HG02610 (cell line): Measurements from ENCODE around the gene MDM2.
A peak's percentile ranks its signal among the peaks of the same experiment; 100 is the strongest.

ENCODE experiments used
- ATAC-seq: cut with Tn5 transposase; IDR thresholded peaks from one replicate; pipeline ENCODE4 v1.9.1; 2021; ENCODE audit warnings: mild to moderate bottlenecking, moderate library complexity; ENCODE audit not compliant: unreplicated experiment

MDM2 gene

DNA sequence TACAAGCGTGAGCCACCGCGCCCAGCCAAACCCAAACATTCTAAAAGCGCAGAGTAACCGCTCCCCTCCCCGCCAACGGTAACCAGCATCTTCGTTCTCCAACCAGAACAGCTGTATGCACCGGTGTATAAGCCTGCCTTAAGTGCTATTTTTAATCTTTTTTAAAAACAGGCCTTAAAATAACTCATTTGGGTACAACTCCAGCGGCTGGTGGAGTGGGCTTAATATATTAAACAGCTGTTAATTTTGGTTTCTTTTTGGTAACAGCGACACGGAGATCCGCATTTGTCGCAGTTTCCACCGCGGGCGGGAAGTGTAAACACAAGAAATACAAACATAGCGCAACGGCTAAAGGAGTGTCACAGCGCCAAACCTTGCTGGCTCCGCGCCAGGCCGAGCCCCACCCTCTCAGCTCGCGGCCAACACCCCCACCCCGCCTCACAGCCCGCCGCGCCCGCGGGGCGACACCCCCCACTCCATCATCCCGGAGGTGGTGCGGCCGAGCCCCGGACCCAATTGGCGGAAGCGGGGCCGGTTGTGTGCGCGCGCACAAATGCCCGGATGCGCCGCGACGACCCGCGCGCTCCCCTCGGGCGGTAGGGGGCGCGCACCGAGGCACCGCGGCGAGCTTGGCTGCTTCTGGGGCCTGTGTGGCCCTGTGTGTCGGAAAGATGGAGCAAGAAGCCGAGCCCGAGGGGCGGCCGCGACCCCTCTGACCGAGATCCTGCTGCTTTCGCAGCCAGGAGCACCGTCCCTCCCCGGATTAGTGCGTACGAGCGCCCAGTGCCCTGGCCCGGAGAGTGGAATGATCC is at the start of gene MDM2:
Gene MDM2 (plus strand): TSS at position 602 of the 812 bp plus-strand sequence. CDS start 301 bp downstream, outside the sequence.
- ATAC-seq = peak; percentile 67

- no peak for ATAC-seq
Observed at GRCh38 chr12:68759852-68760251, 48.1 kb upstream of the MDM2 start.

DNA sequence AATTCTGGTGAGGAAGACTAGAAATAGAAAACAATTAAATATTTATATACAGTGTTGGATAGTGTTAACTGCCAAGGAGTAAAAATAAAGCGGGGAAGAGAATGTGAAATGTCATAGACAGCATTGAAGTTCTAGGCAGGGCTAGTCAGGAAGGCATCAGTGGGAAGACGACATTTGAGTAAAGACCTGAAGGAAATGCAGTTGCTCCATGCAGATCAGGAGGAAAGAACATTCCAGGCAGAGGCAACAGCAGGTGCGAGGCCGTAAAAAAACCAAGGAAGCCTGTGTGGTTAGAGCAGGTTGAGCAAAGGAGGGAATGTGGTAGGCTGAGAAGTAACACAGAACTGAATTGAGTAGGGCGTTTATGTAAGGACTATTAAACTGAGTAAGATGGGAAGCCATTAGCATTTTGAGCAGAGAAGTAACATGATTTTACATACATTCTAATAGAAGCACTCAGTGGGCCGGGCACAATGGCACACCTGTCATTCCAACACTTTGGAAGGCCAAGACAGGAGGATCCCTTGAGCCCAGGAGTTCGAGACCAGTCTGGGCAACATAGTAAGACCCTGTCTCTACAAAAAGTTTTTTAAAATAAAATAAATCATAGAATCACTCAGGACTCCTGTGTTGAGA is 47.1 kb upstream of the MDM2 start:
- ATAC-seq = no peak

- no peak for ATAC-seq
Observed at GRCh38 chr12:68761442-68761812, 46.5 kb upstream of the MDM2 start.

DNA sequence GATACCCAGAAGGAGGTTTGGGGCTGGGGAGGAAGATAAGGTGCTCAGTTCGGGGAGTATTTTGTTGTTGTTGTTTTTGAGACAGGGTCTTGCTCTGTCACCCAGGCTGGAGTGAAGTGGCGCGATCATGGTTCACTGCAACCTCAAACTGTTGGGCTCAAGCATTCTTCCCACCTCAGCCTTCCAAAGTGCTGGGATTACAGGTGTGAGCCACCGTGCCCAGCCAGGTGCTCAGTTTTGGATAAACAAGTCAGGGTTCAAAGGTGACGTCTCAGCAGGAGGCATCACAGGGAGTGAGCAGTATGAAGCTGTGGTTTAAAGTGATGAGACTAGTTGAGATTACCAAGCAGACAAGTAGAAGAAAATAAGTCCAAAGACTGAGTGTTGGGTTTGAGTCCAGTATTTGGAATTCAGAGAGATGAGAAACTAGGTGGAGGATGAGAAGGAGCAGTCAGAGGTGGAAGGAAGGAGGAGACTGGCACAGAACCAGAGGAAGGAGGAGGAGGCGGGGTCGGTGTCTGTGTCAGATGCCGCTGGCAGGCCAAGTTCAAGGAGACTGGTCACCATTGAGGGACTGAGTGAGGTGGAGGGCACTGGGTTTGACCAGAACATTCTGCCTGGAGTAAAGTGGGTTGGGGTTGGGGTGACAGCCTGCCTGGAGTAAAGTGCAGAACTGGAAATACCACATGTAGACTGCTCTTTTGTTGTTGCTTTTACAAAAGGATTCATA is 45.9 kb upstream of the MDM2 start:
- no peak for ATAC-seq

GRCh38 chr12:68762691-68763090 is 45.3 kb upstream of the MDM2 start:
- no peak for ATAC-seq

DNA sequence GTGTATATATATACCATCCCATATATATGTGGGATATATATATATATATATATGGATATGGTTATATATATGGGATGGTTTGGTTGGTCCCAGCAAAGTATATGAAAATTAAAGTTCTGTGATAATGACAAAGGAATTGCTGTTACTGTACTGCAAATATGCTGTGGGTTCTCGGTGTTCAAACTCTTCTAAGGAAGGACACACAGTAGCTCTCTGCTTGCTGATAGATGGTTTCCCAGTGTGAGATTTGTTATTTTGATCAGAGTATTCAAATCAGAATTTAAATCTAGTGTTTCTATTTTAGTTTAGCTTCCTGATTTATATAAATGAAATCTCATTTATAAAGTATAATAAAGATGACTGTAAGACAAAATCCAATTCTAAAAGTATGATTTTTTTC is 42.3 kb upstream of the MDM2 start:
- ATAC-seq = no peak

GRCh38 chr12:68766646-68767045 is 41.3 kb upstream of the MDM2 start:
- ATAC-seq = no peak

- ATAC-seq = no peak
Observed at GRCh38 chr12:68767191-68767590, 40.8 kb upstream of the MDM2 start.

DNA sequence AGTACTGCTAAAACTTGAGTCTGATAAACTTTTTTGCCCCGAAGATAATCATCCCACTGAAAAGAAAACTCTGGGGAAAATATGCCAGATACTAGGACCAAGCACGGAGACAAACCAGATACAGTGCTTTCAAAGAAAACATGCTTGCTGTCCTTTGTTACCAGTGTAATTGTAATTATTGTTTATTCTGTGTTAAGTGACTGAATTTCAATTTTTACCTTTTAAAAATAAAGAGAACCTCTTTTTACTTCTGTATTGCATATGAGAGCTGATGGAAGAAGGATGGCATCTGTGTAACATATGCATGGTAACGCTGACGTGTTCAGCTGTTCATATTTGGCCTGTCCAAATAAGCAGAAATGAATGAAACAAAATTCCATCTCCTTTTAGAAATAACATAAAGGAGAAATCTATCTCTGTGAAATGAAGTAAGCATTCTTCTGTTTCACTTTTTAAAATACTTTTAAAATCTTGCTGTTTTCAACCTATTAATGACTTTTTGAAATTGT is 39.5 kb upstream of the MDM2 start:
- no peak for ATAC-seq

DNA sequence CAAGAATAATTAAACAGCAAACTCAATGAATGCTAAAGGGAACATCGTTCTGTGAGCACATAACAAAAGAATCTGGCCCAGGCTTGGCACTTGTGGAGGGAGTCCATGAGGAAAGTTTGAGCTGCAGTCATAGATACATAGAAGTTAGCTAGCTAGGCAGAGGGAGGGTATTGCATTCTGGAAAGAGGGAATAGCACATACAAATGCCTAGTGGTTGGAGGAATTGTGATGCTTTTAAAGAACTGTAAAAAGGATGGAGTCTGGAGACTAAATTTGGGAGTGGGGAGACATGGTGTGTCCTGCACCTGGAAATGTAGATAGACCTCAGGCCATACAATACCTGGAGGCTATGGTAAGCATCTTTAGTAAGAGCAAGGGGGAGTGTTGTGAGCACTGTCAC is 38.0 kb upstream of the MDM2 start:
- ATAC-seq = no peak

- ATAC-seq = no peak
Observed at GRCh38 chr12:68771223-68771925, 36.6 kb upstream of the MDM2 start.

DNA sequence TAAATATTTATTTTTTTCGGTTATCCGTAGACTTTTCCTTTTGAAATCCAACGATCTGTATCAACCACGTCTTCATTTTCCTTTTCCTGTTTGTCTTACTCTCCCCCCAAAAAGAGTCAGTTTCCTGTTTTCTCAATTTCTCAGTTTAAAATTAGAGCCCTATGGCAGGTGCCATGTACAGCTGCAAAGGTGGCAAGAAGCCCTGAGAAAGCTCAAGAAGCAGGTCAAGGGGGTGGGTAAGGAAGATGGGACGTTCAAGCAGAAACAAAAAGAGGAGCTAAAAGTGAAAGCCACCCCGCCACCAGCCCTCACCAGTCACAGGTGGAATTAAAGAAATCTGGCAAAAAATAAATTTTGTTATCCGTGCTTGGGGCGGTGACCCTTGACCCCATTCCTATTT is 35.3 kb upstream of the MDM2 start:
- ATAC-seq = no peak

- ATAC-seq = no peak
Observed at GRCh38 chr12:68773582-68773981, 34.4 kb upstream of the MDM2 start.

GRCh38 chr12:68775121-68775630 is 32.8 kb upstream of the MDM2 start:
- ATAC-seq = no peak

DNA sequence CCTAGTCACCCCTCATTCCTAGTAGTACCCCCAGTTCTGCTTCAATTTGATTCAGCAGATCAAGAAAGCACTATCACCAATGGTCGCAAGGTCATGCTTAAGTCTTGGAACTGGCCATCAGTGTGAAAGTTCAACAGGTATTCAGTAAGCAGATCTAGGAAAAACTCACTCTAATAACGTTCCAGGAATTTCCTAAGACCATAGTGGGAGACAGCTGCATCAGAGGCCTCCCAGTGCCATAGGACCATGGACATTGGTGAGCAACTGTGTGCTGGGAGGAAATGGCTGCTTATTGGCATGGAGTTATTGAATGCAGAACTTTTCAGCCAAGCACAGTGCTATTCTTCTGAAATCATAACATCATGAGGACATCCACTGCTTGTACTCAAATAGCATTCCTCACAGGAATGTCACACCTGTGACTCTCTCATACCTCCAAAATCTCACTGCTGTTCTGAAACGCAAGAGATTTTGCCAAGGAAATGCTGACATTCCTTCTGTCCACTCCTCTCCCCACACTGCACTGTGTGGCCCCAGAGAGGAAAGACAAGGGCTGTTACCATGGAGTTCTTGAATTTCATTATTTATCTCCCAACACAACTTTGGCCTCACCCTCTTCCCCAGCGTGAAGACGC is 30.9 kb upstream of the MDM2 start:
- no peak for ATAC-seq

- ATAC-seq = no peak
Observed at GRCh38 chr12:68779280-68779679, 28.7 kb upstream of the MDM2 start.

DNA sequence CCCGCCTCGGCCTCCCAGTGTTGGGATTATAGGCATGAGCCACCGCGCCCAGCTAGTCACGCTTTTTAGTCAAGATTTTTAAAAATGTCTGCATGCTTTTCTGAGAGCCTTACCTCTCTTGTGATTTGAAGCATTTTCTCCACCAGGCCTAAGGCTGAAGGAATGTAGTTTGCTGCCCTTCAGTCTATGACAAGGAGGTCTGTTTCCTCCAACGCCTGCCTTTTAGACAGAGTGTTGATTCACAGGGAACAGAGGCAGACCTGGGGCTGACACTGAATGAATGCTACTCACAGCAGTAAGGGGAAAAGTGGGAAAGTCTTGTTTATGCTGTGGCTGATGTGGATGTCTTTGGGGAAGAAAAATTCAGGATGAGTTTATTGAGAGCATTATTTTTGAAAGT is 27.2 kb upstream of the MDM2 start:
- no peak for ATAC-seq

DNA sequence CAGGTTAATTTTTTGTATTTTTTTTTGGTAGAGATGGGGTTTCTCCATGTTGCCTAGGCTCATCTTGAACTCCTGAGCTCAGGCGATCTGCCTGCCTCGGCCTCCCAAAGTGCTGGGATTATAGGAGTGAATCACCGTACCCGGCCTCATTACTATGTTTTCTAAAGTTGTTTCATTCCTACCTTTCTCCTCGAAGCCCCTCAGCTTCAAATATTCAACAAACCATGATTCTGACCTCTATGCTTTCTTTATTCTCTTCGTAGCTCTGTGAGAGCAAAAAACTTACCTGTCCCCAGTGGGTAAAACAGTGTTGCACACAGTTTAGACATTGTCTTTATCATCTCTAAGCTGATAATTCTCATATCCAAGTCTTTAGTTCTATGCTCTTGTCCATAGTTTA is 26.2 kb upstream of the MDM2 start:
- ATAC-seq = no peak

DNA sequence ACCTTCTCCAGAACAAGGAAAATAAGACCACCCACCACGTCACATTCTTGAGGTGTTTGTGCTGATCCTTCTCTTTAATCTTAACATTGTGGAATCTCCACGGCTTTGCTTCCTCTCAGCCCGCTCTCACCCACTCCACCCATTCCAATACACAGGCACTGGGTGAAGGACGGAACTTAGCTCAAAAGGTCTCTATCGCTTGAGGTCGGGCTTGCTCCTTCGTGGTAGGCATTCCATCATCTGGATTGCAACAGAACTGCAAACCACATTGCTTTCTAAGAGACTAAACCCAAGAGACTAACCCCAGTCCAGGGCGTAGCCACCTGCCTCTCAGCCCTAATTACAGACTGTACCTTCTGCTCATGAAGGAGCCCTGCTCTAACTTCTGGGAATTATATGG is 24.0 kb upstream of the MDM2 start:
- no peak for ATAC-seq
